Measurements from ENCODE around the gene ADAMTS17.

DNA sequence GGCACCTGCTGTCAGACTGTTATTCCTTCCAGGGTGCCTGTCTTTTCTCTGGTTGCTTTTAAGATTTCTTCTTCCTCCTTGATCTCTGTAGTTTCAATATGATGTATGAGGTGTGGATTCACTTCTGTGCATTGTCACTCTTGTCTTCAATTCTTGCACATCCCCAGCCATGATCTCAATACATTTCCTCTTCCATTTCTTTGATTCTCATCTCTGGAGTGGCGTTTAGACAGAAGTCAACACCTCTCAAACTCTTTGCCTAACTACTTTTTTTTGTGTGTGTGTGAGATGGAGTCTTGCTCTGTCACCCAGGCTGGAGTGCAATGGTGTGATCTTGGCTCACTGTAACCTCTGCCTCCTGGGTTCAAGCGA, 384.1 kb downstream of the ADAMTS17 start:
- TF ChIP-seq POLR2A (IDR thresholded peaks at IDR 0.05; ENCODE audit: low read length) (no peak), GATA1 (IDR thresholded peaks at IDR 0.05; ENCODE audit: low read depth, low read length) (no peak)
